Mesenchymal stem cell (in vitro differentiated cells and primary cell): ENCODE data around the gene XIRP2.
"Not testable (repeated sequence)": the region's sequence is repeated elsewhere in the genome, so short reads cannot be mapped to it uniquely, and the experiment has no call there.

Experiments
- DNase-seq: peaks from one replicate; pipeline ENCODE4 v3.0.0-alpha.2; 2013
- H2AFZ ChIP-seq: one replicate; pipeline ENCODE4 v1.6.1; 2013; ENCODE audit warnings: low read depth, mild to moderate bottlenecking, control low read depth, inconsistent platforms, low read length, moderate library complexity
- H2AK5ac ChIP-seq: 2 replicates; pipeline ENCODE4 v1.6.1; 2013; ENCODE audit warnings: low read length, moderate library complexity, mild to moderate bottlenecking, inconsistent platforms; ENCODE audit not compliant: severe bottlenecking
- H2BK120ac ChIP-seq: one replicate; pipeline ENCODE4 v1.6.1; 2013; ENCODE audit warnings: low read depth, mild to moderate bottlenecking, inconsistent platforms, low read length, moderate library complexity
- H2BK12ac ChIP-seq, 2 experiments: one replicate each; pipeline ENCODE4 v1.6.1; 2013; ENCODE audit warnings: inconsistent platforms in 2 of 2, low read length in 2 of 2, mild to moderate bottlenecking in 2 of 2, moderate library complexity in 2 of 2, control low read depth in 1 of 2
- H2BK15ac ChIP-seq: one replicate; pipeline ENCODE4 v1.6.1; 2013; ENCODE audit warnings: mild to moderate bottlenecking, low read depth, inconsistent platforms; ENCODE audit not compliant: poor library complexity, severe bottlenecking
- H2BK5ac ChIP-seq: 2 replicates; pipeline ENCODE4 v1.6.1; 2013; ENCODE audit warnings: low read depth, mild to moderate bottlenecking, low read length, control low read depth, inconsistent platforms; ENCODE audit not compliant: poor library complexity, severe bottlenecking
- H3K14ac ChIP-seq, 2 experiments: one replicate each; pipeline ENCODE4 v1.6.1; 2013; ENCODE audit warnings: inconsistent platforms in 2 of 2, low read length in 2 of 2, control low read depth in 1 of 2, mild to moderate bottlenecking in 1 of 2, moderate library complexity in 1 of 2
- H3K18ac ChIP-seq, 2 experiments: one replicate each; pipeline ENCODE4 v1.6.1; 2013; ENCODE audit warnings: inconsistent platforms in 2 of 2, low read length in 2 of 2, control low read depth in 1 of 2, low read depth in 1 of 2, mild to moderate bottlenecking in 1 of 2
- H3K23ac ChIP-seq, 2 experiments: one replicate each; pipeline ENCODE4 v1.6.1; 2013; ENCODE audit warnings: inconsistent platforms in 2 of 2, low read length in 2 of 2, mild to moderate bottlenecking in 2 of 2, moderate library complexity in 2 of 2, control low read depth in 1 of 2
- H3K27ac ChIP-seq: 2 replicates; pipeline ENCODE4 v1.5.1; 2013; ENCODE audit warnings: mild to moderate bottlenecking, moderate library complexity, low read length, control low read depth, inconsistent platforms; ENCODE audit not compliant: poor library complexity, severe bottlenecking
- H3K27me3 ChIP-seq, 2 experiments: 2 replicates each; pipeline versions ENCODE4 v1.6.1 to v1.7.0; 2013; ENCODE audit warnings: low read length in 2 of 2, mild to moderate bottlenecking in 2 of 2, moderate library complexity in 2 of 2, control low read depth in 1 of 2, inconsistent platforms in 1 of 2; ENCODE audit not compliant: control insufficient read depth in 1 of 2, insufficient read depth in 1 of 2
- H3K36me3 ChIP-seq, 2 experiments: 2 replicates each; pipeline versions ENCODE4 v1.6.1 to v1.7.0; 2013; ENCODE audit warnings: low read length in 2 of 2, control low read depth in 1 of 2, inconsistent platforms in 1 of 2, low read depth in 1 of 2, mild to moderate bottlenecking in 1 of 2; ENCODE audit not compliant: insufficient read depth in 2 of 2, control insufficient read depth in 1 of 2
- H3K4ac ChIP-seq, 2 experiments: one replicate each; pipeline ENCODE4 v1.6.1; 2013; ENCODE audit warnings: inconsistent platforms in 2 of 2, low read length in 2 of 2, mild to moderate bottlenecking in 2 of 2, moderate library complexity in 2 of 2, control low read depth in 1 of 2, low read depth in 1 of 2
- H3K4me1 ChIP-seq: 2 replicates; pipeline ENCODE4 v1.6.1; 2013; ENCODE audit warnings: low read depth, low read length, control low read depth; ENCODE audit not compliant: control insufficient read depth, insufficient read depth
- H3K4me2 ChIP-seq: 2 replicates; pipeline ENCODE4 v1.6.1; 2013; ENCODE audit warnings: low read length, mild to moderate bottlenecking, inconsistent platforms; ENCODE audit not compliant: poor library complexity, severe bottlenecking
- H3K4me3 ChIP-seq, 2 experiments: 2 replicates each; pipeline versions ENCODE4 v1.5.1 to v1.7.0; 2013; ENCODE audit warnings: low read length in 2 of 2, mild to moderate bottlenecking in 2 of 2, control low read depth in 1 of 2, low read depth in 1 of 2; ENCODE audit not compliant: insufficient read depth in 1 of 2
- H3K79me1 ChIP-seq: replicated peaks from 2 replicates; pipeline ENCODE4 v1.6.1; 2013; ENCODE audit warnings: mild to moderate bottlenecking, control low read depth, low read length, inconsistent platforms; ENCODE audit not compliant: poor library complexity, severe bottlenecking
- H3K9ac ChIP-seq: 2 replicates; pipeline ENCODE4 v1.7.0; 2013; ENCODE audit warnings: mild to moderate bottlenecking, low read length, moderate library complexity
- H3K9me3 ChIP-seq: 2 replicates; pipeline ENCODE4 v1.7.0; 2013; ENCODE audit warnings: mild to moderate bottlenecking, low read length; ENCODE audit not compliant: control insufficient read depth
- H4K8ac ChIP-seq: one replicate; pipeline ENCODE4 v1.6.1; 2013; ENCODE audit warnings: inconsistent platforms, mild to moderate bottlenecking, low read length, moderate library complexity
- H4K91ac ChIP-seq: one replicate; pipeline ENCODE4 v1.6.1; 2013; ENCODE audit warnings: mild to moderate bottlenecking, low read length, inconsistent platforms
- WGBS: methylation state at CpG from one replicate; pipeline ENCODE4 v1.1.7; 2013; ENCODE audit warnings: mixed read lengths; 5-methylcytosine and 5-hydroxymethylcytosine counted together

XIRP2 gene

GRCh38 chr2:167264380-167264779 is 376.1 kb downstream of the XIRP2 start:
- Histone ChIP-seq H2AK5ac (no peak overlapping the region), H2BK120ac (no peak overlapping the region), H3K4ac (no peak overlapping the region), H2BK12ac (no peak overlapping the region), H3K18ac (no peak overlapping the region), H2BK15ac (no peak overlapping the region), H2AFZ (peak overlapping the region; percentile 39), H2BK5ac (no peak overlapping the region), H4K91ac (no peak overlapping the region), H4K8ac (no peak overlapping the region), H3K4me2 (no peak overlapping the region), H3K79me1 (no peaks in the 10 kb centered on the region), H3K9me3 (no peaks in the 10 kb centered on the region), H3K27ac (no peak overlapping the region), H3K4me1 (no peaks in the 10 kb centered on the region), H3K36me3 (no peaks in the 10 kb centered on the region), H3K9ac (no peak overlapping the region), H3K27me3 (no peaks in the 10 kb centered on the region), H3K4me3 (no peak overlapping the region), H3K14ac (no peak overlapping the region), H3K23ac (no peak overlapping the region)
- peak; percentile 29 for DNase-seq
- WGBS, result 74% methylated on average over 3 of the region's 5 CpGs

- Histone ChIP-seq H3K18ac (no peak overlapping the region), H3K4me3 (no peak overlapping the region), H3K14ac (no peak overlapping the region), H3K4me1 (no peaks in the 10 kb centered on the region), H3K36me3 (no peaks in the 10 kb centered on the region), H3K27ac (no peak overlapping the region), H2AFZ (no peak overlapping the region), H2AK5ac (no peak overlapping the region), H2BK120ac (no peak overlapping the region), H3K79me1 (no peaks in the 10 kb centered on the region), H3K4ac (no peak overlapping the region), H4K8ac (no peak overlapping the region), H3K4me2 (no peak overlapping the region), H4K91ac (no peak overlapping the region), H2BK5ac (no peak overlapping the region), H3K27me3 (no peaks in the 10 kb centered on the region), H2BK12ac (no peak overlapping the region), H3K9me3 (no peaks in the 10 kb centered on the region), H3K9ac (no peak overlapping the region), H2BK15ac (no peak overlapping the region), H3K23ac (no peak overlapping the region)
- WGBS, result no CpG with 5 or more reads among the region's 2 CpGs
- no peak for DNase-seq
Measured at GRCh38 chr2:167265004-167265403, 376.7 kb downstream of the XIRP2 start.

DNA sequence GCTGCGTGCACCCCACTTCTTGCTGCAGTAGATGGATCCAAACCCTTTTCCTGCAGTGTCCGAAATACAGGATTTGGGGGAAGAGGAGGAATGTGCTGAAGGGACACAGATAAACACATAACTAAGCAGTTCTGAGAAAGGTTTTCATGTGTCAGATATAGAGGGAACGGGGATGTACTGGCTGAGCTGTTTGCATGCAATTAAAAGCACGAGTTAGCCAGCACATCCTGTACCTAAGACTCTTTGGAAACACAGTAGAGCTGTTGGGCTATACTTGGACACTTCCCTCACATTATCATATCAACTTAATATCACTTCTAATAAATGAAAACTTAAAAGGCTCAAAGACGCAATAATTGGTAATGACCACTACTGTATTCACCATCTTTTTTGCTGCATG is 377.4 kb downstream of the XIRP2 start:
- Histone ChIP-seq H3K4me2 (no peak overlapping the region), H3K36me3 (no peaks in the 10 kb centered on the region), H2BK120ac (no peak overlapping the region), H3K4ac (no peak overlapping the region), H2BK12ac (no peak overlapping the region), H2BK15ac (no peak overlapping the region), H3K4me3 (no peak overlapping the region), H2BK5ac (no peak overlapping the region), H3K18ac (no peak overlapping the region), H4K8ac (no peak overlapping the region), H4K91ac (no peak overlapping the region), H3K9me3 (no peaks in the 10 kb centered on the region), H3K9ac (no peak overlapping the region), H3K4me1 (no peaks in the 10 kb centered on the region), H3K14ac (no peak overlapping the region), H3K27ac (no peak overlapping the region), H3K79me1 (no peaks in the 10 kb centered on the region), H2AFZ (no peak overlapping the region), H2AK5ac (no peak overlapping the region), H3K23ac (no peak overlapping the region), H3K27me3 (no peaks in the 10 kb centered on the region)
- 92% methylated on average over 4 of the region's 5 CpGs for WGBS
- no peak for DNase-seq

DNA sequence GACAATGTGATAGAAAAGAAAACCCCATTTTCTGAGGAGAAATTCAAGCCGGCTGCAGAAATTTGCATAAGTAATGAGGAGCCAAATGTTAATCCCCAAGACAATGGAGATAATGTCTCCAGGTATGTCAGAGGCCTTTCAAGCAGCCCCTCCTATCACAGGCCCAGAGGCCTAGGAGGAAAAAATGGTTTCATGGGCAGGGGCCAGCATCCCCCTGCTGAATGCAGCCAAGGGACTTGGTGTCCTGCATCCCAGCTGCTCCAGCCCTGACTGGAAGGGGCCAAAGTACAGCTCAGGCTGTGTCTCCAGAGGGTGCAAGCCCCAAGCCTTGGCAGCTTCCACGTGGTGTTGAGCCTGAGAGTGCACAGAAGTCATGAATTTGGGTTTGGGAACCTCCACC is 380.0 kb downstream of the XIRP2 start:
- not testable (repeated sequence) for DNase-seq, H4K8ac ChIP-seq, H2BK12ac ChIP-seq, H3K36me3 ChIP-seq, H3K27me3 ChIP-seq, H3K4me2 ChIP-seq, H3K14ac ChIP-seq, H2BK15ac ChIP-seq, H3K9me3 ChIP-seq, H3K23ac ChIP-seq, H3K79me1 ChIP-seq, H3K4me3 ChIP-seq, H3K4ac ChIP-seq, H3K18ac ChIP-seq, H3K4me1 ChIP-seq, H2BK120ac ChIP-seq, H2AFZ ChIP-seq, H3K9ac ChIP-seq, H4K91ac ChIP-seq, H2AK5ac ChIP-seq, H3K27ac ChIP-seq, H2BK5ac ChIP-seq
- WGBS, result 70% methylated on average over 2 of the region's 2 CpGs
